ENCODE data around the gene PRMT2.

DNA sequence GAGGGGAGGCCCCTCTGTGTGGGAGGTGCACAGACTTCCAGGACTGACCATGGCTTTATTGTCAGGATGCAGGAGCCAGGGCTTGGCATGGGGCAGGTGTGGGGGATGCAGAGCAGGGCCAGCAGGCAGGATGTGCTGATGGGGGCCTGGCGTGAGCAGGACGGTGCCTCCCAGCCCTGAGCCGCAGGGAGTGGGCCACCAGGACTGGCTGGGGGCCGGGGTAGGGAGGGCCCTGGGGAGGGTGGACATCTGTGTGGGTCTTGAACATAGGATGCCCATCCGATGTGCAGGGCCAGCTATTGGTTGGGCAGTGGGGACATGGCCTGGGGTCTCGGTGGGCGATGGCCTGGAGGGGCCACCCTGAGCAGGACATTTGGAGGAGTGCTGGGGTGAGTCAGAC lies 15.6 kb downstream of the PRMT2 start:
- TF ChIP-seq, protein P1, sequence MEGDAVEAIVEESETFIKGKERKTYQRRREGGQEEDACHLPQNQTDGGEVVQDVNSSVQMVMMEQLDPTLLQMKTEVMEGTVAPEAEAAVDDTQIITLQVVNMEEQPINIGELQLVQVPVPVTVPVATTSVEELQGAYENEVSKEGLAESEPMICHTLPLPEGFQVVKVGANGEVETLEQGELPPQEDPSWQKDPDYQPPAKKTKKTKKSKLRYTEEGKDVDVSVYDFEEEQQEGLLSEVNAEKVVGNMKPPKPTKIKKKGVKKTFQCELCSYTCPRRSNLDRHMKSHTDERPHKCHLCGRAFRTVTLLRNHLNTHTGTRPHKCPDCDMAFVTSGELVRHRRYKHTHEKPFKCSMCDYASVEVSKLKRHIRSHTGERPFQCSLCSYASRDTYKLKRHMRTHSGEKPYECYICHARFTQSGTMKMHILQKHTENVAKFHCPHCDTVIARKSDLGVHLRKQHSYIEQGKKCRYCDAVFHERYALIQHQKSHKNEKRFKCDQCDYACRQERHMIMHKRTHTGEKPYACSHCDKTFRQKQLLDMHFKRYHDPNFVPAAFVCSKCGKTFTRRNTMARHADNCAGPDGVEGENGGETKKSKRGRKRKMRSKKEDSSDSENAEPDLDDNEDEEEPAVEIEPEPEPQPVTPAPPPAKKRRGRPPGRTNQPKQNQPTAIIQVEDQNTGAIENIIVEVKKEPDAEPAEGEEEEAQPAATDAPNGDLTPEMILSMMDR (IDR thresholded peaks at IDR 0.05) = no peak
- TF ChIP-seq EZH2phosphoT487 (IDR thresholded peaks at IDR 0.05) = no peak
